ENCODE results near the gene CFAP74.

- TF ChIP-seq CTCF (IDR thresholded peaks at IDR 0.05; ENCODE audit: borderline replicate concordance, extremely low read depth, low read length, poor library complexity, severe bottlenecking) (no peak), EZH2 (IDR thresholded peaks at IDR 0.05; ENCODE audit: borderline replicate concordance, low read depth, low read length, severe bottlenecking) (no peak)
Observed at GRCh38 chr1:2023187-2023586, 19.6 kb upstream of the CFAP74 start.

Data from DND-41 (cell line).